ENCODE results near the gene MLLT3. TPM values are rescaled to one million over a fixed set of nuclear protein-coding genes. Genes with fewer than 3 reads are reported as not detected.

MLLT3 gene
- total and polyA plus RNA-seq, 2 of the 8 experiments (the other 6 are each of a cell fraction or from before 2014, with no cell fraction given): 5.9 to 9.6 TPM

GRCh38 chr9:20409321-20410092 is 212.8 kb downstream of the MLLT3 start (continued):
- TF ChIP-seq, protein P1, sequence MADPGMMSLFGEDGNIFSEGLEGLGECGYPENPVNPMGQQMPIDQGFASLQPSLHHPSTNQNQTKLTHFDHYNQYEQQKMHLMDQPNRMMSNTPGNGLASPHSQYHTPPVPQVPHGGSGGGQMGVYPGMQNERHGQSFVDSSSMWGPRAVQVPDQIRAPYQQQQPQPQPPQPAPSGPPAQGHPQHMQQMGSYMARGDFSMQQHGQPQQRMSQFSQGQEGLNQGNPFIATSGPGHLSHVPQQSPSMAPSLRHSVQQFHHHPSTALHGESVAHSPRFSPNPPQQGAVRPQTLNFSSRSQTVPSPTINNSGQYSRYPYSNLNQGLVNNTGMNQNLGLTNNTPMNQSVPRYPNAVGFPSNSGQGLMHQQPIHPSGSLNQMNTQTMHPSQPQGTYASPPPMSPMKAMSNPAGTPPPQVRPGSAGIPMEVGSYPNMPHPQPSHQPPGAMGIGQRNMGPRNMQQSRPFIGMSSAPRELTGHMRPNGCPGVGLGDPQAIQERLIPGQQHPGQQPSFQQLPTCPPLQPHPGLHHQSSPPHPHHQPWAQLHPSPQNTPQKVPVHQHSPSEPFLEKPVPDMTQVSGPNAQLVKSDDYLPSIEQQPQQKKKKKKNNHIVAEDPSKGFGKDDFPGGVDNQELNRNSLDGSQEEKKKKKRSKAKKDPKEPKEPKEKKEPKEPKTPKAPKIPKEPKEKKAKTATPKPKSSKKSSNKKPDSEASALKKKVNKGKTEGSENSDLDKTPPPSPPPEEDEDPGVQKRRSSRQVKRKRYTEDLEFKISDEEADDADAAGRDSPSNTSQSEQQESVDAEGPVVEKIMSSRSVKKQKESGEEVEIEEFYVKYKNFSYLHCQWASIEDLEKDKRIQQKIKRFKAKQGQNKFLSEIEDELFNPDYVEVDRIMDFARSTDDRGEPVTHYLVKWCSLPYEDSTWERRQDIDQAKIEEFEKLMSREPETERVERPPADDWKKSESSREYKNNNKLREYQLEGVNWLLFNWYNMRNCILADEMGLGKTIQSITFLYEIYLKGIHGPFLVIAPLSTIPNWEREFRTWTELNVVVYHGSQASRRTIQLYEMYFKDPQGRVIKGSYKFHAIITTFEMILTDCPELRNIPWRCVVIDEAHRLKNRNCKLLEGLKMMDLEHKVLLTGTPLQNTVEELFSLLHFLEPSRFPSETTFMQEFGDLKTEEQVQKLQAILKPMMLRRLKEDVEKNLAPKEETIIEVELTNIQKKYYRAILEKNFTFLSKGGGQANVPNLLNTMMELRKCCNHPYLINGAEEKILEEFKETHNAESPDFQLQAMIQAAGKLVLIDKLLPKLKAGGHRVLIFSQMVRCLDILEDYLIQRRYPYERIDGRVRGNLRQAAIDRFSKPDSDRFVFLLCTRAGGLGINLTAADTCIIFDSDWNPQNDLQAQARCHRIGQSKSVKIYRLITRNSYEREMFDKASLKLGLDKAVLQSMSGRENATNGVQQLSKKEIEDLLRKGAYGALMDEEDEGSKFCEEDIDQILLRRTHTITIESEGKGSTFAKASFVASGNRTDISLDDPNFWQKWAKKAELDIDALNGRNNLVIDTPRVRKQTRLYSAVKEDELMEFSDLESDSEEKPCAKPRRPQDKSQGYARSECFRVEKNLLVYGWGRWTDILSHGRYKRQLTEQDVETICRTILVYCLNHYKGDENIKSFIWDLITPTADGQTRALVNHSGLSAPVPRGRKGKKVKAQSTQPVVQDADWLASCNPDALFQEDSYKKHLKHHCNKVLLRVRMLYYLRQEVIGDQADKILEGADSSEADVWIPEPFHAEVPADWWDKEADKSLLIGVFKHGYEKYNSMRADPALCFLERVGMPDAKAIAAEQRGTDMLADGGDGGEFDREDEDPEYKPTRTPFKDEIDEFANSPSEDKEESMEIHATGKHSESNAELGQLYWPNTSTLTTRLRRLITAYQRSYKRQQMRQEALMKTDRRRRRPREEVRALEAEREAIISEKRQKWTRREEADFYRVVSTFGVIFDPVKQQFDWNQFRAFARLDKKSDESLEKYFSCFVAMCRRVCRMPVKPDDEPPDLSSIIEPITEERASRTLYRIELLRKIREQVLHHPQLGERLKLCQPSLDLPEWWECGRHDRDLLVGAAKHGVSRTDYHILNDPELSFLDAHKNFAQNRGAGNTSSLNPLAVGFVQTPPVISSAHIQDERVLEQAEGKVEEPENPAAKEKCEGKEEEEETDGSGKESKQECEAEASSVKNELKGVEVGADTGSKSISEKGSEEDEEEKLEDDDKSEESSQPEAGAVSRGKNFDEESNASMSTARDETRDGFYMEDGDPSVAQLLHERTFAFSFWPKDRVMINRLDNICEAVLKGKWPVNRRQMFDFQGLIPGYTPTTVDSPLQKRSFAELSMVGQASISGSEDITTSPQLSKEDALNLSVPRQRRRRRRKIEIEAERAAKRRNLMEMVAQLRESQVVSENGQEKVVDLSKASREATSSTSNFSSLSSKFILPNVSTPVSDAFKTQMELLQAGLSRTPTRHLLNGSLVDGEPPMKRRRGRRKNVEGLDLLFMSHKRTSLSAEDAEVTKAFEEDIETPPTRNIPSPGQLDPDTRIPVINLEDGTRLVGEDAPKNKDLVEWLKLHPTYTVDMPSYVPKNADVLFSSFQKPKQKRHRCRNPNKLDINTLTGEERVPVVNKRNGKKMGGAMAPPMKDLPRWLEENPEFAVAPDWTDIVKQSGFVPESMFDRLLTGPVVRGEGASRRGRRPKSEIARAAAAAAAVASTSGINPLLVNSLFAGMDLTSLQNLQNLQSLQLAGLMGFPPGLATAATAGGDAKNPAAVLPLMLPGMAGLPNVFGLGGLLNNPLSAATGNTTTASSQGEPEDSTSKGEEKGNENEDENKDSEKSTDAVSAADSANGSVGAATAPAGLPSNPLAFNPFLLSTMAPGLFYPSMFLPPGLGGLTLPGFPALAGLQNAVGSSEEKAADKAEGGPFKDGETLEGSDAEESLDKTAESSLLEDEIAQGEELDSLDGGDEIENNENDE (IDR thresholded peaks at IDR 0.05; ENCODE audit: insufficient replicate concordance, low read length): no peak
- TF ChIP-seq RNF2 (IDR thresholded peaks at IDR 0.05; ENCODE audit: borderline replicate concordance, low read depth, low read length, missing control alignments, poor library complexity, severe bottlenecking): no peak
- no peak for TF ChIP-seq SIRT6 (IDR thresholded peaks at IDR 0.05; ENCODE audit: low read length)
- no peak for TF ChIP-seq RAD21 (IDR thresholded peaks at IDR 0.05 in 1 of 2, conservative IDR thresholded peaks at IDR 0.05 in 1 of 2; ENCODE audit: low read depth in 2 of 2, low read length in 2 of 2)
- TF ChIP-seq JUN (IDR thresholded peaks at IDR 0.05; ENCODE audit: low read depth, low read length): no peak
- no peak for TF ChIP-seq GABPA (IDR thresholded peaks at IDR 0.05; ENCODE audit: borderline replicate concordance, insufficient read depth, low read length)
- TF ChIP-seq POLR2AphosphoS5 (IDR thresholded peaks at IDR 0.05; ENCODE audit: low read depth, low read length): no peak
- TF ChIP-seq RBBP5 (IDR thresholded peaks at IDR 0.05; ENCODE audit: borderline replicate concordance, low read depth, low read length): no peak
- no peak for TF ChIP-seq NRF1 (IDR thresholded peaks at IDR 0.05; ENCODE audit: low read depth, low read length)
- no peak for TF ChIP-seq BACH1 (IDR thresholded peaks at IDR 0.05; ENCODE audit: low read length)

Measured in H1 (cell line).